ENCODE measurements around the gene IQGAP2.
"Not testable (repeated sequence)": the region's sequence is repeated elsewhere in the genome, so short reads cannot be mapped to it uniquely, and the experiment has no call there.

IQGAP2 gene

DNA sequence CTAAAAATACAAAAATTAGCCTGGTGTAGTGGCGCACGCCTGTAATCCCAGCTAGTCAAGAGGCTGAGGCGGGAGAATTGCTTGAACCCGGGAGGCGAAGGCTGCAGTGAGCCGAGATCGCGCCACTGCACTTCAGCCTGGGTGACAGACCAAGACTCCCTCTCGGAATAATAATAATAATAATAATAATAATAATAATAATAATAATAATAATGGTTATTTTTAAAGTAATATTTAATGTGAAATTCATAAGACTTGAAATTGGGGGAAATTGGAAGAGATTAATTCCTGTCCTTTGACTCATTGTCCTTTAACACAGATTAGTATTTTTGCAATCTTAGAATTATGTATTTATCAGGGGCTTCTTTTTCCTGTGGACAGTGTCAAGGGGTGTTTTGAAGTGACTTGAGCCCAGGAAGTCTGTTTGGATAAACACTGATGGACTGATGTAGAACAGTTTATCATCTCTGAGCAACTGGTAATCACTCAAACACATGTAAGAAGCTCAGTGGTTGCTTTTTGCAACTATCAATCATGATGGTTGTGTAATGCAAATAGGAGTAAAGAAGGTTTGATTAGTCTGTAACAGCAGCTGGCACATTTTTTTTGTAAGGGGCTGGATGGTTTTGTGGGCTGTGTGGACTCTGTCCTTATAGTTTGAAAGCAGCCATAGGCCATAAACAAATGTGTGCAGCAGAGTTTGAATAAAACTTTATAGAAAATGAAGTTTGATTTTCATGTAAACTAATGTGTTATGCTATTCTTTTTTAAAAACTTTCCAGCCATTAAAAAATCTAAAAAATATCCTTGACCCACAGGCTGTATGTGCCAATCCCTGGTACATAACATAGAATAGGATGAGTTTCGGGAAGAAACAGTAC is 126.6 kb downstream of the IQGAP2 start:
- DNase-seq (ENCODE audit: low read depth in 1 of 2, low spot score in 1 of 2): no peak

DNA sequence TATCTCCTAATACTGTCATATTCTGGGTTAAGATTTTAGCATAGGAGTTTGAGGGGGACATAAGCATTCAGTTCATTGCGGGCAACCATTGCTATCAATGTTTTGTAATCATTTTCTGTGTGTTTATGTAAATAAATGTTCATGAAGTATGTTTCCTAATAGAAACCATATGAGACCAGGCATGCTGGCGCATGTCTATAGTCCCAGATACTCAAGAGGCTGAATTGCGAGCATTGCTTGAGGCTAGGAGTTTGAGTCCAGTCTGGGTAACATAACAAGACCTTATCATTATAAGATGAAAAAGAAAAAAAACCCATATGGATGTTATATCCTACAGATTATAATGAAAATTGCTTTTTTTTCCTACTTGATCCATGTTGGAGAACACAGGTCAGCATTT is 129.0 kb downstream of the IQGAP2 start:
- DNase-seq (ENCODE audit: low read depth in 1 of 2, low spot score in 1 of 2): no peak

DNA sequence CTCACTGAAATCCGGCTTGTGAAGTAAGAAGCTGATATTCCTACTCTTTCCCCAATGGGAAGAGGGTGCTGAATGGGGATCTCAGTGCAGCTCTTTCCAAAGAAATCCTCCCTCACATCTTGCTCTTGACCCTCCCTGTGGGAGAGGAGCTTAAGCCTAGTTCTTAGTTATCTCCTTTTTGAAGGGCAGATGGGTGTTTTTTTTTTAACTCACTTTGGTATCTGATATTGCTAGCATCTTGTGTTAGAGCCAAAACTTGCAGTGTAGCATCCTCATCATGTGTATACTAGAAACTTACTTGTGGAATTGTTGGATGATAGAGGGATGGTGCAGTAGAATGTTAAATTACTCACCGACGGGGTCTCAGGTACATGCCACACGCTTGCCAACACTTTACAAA is 129.9 kb downstream of the IQGAP2 start:
- DNase-seq (ENCODE audit: low read depth in 1 of 2, low spot score in 1 of 2): no peak

DNA sequence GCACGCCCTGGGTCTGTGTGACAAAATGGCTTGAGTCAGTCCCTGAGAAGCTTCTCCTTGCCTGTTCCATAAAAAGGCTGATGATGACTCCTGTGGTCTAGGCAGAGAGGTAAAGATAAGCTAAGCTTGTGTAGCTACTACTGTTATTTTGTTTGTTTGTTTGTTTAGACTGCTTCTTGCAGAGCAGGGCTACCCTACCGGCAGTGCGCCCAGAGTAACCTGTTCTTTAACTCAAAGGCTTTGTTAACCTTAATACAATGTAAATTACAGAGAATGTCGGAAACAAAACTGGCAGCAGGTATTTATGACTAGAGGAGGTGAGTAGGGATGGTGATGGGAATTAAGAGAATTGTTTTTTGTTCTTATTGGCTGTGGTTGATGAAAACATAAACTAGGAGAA is 132.5 kb downstream of the IQGAP2 start:
- no peak for DNase-seq (ENCODE audit: low read depth in 1 of 2, low spot score in 1 of 2)

DNA sequence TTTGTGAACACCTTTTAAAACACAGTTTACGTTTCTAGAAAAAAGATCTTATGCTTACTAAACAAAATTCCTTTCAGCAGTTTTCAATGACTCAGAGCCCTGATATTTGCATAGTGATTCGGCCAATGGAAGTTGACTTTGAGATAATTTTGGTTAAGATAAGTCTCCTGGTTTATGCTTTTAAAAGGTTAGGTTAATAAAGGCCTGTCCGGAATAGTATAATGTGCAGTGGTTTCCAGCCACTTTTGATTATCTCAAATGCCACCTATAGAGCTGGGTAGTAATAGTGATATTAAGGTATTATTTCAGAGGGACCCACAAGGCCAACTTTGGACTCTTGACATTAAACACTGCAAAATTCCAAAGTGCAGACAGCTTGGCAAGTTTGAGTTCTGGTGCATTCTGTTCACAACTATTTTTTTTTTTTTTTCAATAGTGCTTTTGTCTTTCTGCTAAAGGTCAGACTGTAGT is 134.0 kb downstream of the IQGAP2 start:
- no peak for DNase-seq (ENCODE audit: low read depth in 1 of 2, low spot score in 1 of 2)

DNA sequence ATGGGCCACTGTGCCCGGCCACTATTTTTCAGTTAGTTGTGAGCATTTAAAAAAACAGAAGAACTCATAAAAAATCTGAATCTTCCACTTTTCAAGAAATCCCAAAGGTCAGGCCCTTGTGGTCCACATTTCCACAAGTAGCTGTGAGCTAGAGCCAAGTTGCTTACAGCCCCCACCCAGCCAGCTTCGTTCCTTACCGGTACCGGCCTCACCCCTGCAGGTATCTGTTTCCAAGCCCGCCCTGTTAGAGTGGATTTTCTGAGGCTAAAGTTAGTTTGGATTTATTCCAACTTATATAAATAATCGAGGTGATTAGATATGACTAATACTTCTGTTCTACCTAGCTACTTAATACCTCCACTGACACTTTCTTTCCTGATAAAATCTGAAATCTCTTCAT is 139.2 kb downstream of the IQGAP2 start:
- no peak for DNase-seq (ENCODE audit: low read depth in 1 of 2, low spot score in 1 of 2)

DNA sequence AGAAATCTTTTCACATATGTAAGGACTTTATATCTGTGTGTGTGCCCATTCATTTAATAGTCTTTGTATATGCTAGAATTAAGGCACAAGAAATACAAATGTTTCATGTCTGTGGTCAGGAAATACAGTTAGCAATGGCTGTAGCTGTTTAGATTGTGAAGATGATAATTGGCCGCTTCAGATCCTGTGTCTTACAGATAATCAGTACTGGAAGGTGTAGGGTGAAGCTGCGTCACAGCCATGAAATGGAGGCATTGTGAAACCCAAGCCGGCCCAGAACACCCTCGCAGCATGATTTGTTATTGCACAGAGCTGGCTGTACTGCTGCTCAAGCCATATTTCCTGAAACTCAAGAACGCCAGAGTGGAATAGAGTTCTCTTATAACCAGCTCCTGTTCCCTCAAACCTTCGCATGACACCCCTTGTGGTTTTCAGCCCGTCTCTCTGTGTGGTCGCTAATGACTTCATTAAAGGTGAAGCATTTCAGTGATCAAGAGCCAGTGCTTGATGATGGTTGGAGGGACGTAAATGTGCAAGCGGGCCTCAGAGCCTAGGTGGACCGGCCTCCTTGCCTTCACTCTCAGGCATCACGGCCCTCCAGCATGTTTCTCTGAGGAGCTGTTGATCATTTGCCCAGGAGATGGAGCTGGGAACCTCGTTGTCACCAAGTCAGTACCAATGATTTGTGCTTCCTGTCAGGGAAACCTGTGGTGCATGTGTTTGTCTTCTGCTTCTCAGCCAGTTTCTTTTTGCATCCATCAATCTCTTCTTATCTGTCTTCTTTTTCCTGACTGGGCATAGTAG is 140.0 kb downstream of the IQGAP2 start:
- peak; percentile 30 to 60 for DNase-seq (ENCODE audit: low read depth in 1 of 2, low spot score in 1 of 2)

DNA sequence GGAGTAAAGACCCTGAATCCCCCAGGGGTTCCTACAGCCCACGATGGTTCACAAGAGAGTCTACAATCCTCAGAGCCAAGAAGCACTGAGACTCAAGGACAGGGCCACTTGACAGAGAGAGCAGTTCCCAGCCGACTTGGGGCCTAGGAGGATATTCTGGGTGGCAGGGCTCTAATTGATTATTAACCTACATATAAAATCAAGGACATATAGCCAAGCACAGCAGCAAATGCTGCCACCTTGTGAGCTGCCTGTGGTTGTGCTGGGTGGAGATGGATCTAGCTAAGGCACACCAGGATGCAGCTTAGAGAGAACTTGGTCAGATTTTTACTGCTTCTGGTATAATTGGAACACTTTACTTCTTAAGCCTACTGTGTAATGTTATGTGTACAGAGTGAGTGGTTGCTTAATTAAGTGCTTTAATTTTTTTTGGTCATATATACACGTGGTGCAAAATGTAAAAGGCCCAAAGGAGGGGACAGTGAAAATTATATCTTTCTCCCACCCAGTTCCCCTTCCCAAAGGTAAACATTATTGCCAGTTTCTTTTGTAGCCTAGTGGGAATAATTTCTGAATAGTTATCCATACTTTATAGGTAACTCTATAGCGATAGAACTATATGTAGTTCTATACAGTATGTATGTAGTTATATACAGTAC is 141.3 kb downstream of the IQGAP2 start:
- DNase-seq (ENCODE audit: low read depth in 1 of 2, low spot score in 1 of 2): peak; percentile 32 to 57

DNA sequence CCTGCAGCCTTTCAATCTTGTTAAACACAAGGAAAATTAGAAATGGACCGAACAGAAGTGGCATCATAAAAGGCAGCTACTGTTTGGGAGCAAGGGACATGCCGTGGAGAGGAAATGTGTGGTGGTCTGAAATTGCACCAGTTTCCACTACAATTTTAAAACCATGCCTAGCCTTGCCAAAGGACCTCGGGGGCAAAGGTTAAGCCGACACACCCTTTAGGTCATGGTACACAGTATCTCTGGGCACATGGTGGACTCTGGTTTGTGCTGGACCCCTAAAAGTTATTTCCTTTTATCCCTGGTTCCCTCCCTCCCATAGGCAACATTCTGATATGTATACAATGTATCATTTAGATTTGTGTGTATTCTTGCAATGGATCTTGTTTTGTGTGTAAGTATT is 142.1 kb downstream of the IQGAP2 start:
- no peak for DNase-seq (ENCODE audit: low read depth in 1 of 2, low spot score in 1 of 2)

DNA sequence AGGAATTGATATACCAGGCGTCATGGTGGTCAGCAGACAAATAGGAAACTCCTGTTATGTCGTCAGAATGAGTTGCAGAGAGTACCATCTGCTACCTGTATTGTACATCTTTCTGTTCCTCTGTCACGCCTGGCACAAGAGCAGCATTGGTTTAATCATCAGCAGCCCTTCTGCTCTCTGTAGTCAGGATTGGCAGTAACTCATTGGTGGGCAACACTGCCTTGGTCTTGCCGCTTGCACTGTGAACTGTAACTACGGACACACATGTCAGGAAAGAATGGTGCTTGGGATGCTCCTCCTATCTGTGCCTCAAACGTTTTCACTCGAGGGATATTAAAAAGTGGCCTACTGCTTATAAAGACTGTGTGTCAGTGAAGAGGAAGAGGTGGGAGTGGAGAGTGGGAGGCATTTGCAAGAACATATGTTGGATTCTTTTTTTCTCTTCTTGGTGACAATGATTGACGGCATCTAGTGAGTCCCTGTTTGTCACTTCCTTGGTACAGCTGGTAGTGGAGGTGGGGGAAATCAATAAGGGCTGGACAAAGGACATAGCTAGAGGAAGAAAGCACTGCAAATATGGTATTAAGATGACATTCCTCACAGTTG is 143.5 kb downstream of the IQGAP2 start:
- peak in 1 of 2 donors; percentile 13 for DNase-seq (ENCODE audit: low read depth in 1 of 2, low spot score in 1 of 2)

DNA sequence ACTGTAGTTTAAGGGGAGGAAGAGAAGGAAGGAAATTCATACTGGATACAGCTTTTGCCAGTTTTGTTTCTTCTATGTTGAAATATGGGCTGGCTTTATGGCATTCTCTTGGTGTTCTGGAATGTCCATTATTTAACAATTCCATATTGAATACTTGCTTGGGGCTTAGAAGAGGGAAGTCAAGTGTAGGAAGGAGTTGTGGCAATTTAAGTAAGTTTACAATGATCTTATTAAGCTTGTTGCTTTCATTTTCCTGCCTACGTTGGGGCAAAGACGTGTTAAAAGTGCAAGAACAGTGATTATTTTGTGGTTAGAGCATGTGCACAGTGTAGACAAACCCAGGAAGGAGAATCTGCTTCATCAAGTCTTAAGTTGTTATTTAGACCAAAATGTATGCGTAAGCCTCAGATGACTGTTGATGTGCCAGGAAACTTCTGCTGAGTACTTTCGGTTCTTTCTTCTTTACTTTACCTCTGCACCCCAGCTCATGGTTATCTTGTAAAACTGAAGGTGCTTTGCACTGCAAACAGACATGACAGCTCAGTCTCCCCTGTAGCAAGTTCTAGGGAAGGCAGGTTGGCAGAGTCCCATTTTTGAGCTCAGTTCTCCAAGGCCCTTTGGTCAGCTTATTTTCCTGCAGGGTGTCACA is 144.3 kb downstream of the IQGAP2 start:
- DNase-seq (ENCODE audit: low read depth in 1 of 2, low spot score in 1 of 2): peak; percentile 19 to 56

DNA sequence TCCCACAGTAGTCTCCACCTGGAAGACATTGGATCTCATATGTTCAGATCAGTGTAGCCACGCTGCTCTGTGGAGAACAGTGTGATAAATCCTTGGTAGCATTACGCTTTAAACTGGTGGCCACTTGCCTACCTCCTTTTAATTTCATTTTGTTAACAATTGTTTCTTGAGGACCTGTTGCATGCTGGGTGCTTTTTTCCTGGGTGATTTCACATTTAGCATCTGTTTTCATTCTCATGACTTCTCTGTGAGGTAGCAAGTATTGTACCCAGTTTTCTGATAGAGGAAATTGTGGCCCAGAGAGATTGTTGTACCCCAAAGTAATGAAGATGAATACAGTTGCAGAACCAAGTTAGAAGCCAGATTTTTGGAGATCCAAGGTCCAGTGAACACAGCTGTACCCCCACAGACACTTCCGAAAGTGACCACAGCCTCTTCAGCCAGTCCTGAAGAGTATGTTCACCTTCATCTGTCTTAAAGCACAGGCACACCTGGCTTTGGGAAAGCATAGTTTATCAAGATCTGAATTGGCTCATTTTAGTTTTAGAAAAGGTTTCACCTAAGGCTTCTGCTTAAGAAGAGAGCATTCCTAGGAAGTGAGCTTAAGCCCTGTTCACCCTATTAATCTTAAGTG is 144.9 kb downstream of the IQGAP2 start:
- no peak for DNase-seq (ENCODE audit: low read depth in 1 of 2, low spot score in 1 of 2)

DNA sequence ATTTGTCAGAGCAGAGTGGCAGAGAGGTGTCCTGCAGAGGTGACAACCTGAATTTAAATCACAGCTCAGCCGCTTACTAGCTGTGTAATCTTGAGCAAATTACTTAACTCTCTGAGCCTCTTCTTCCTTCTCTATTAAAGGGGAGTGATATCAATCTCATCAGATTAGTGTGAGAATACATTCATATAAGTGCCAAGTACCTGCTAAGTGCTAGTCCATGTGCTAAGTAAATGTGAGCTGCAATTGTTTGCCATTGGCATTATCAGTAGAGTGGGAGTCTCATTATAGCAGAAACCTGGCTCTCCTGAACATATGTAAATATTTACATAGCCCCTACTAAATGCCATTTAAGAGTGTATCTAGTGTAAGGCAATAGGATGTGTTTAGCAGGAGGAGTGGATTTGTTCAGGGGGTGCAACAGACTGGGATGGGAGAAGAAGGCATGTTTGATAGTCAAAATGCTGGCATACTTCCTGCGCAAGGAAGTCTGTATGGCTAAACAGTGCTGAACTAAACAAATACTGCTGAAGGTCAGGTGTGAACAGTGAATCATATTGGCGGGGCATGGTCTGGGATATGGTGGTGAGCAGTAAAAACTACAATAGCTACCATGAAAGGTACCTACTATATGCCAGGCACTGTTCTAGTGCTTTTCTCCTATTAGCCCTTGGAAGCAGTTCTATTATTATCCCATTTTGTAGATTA is 145.6 kb downstream of the IQGAP2 start:
- DNase-seq (ENCODE audit: low read depth in 1 of 2, low spot score in 1 of 2): no peak

DNA sequence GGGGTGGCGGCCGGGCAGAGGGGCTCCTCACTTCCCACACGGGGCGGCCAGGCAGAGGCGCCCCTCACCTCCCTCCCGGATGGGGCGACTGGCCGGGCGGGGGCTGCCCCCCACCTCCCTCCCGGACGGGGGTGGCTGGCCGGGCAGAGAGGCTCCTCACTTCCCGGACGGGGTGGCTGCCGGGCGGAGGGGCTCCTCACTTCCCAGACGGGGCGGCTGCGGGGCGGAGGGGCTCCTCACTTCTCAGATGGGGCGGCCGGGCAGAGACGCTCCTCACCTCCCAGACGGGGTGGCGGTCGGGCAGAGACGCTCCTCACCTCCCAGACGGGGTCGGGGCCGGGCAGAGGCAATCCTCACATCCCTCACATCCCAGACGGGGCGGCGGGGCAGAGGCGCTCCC is 147.8 kb downstream of the IQGAP2 start:
- DNase-seq (ENCODE audit: low read depth in 1 of 2, low spot score in 1 of 2): not testable (repeated sequence)

DNA sequence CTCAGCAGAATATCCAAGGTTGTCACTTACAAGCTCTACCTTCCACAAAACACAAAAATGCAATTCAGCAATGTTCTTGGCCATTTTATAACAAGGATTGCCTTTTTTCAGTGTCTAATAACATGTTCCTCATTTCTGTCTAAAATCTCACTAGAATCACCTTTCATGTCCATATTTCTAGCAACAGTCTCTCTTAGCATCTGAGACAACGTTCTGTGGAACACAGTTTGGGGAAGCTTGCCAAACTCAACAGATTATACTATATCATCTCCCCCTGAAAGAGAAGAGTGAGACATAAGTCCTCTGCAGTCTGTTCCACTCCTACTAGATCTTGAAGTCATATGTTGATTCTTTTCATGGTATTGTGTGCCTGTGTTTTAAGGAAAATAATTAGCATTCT is 149.5 kb downstream of the IQGAP2 start:
- no peak for DNase-seq (ENCODE audit: low read depth in 1 of 2, low spot score in 1 of 2)

DNA sequence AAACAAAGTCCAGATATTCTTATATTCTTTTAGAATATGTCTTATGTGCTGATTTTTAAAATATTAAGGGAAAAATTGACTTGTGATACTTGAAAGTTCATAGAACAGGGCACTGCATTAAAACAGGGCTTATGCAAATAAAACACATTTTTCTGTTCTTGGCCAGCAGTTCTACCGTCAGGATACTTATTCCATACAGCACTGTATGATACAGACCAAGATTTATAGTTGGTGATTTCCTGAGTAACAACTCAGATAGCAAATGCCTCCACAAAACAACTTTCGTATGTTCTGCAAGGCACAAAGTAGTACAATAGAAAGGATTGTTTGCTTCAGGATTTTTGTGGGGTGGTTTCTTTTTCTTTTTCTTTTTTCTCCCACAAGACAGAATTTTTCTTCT is 150.2 kb downstream of the IQGAP2 start:
- DNase-seq (ENCODE audit: low read depth in 1 of 2, low spot score in 1 of 2): no peak

DNA sequence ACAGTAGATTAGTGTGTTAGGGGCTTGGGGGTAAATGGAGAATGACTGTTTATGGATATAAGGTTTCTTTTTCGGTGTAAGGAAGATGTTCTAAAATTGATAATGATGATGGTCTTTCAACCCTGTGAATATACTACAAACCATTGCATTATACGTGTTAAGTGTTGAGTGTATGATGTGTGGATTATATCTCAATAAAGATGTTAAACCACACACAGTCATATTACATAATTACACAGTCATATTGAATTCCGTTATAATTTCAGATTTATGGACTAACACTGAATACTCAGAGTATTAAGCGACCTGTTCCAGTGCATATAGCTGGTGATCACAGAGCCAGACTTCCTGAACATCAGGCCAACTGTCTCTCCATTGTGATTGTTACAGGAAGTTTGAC is 152.0 kb downstream of the IQGAP2 start:
- DNase-seq (ENCODE audit: low read depth in 1 of 2, low spot score in 1 of 2): no peak

DNA sequence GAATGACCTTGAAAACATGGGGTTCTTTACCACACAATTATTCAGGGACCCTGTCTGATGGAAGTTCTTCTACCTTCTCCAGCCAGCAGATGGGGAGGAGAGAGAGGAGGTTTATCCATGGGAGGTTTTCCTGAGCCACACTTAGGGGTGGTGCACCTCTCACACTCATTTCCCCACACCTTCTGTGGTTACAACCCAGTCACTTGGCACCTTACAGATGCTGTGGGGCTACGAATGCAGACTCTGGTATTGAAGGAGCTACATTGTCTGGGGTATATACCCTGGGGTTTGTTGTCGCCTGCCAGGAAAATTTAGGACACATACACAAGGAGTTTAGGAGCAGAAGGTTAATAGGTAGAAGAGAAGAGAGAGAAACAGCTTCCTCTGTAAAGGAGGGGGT is 152.6 kb downstream of the IQGAP2 start:
- no peak for DNase-seq (ENCODE audit: low read depth in 1 of 2, low spot score in 1 of 2)

DNA sequence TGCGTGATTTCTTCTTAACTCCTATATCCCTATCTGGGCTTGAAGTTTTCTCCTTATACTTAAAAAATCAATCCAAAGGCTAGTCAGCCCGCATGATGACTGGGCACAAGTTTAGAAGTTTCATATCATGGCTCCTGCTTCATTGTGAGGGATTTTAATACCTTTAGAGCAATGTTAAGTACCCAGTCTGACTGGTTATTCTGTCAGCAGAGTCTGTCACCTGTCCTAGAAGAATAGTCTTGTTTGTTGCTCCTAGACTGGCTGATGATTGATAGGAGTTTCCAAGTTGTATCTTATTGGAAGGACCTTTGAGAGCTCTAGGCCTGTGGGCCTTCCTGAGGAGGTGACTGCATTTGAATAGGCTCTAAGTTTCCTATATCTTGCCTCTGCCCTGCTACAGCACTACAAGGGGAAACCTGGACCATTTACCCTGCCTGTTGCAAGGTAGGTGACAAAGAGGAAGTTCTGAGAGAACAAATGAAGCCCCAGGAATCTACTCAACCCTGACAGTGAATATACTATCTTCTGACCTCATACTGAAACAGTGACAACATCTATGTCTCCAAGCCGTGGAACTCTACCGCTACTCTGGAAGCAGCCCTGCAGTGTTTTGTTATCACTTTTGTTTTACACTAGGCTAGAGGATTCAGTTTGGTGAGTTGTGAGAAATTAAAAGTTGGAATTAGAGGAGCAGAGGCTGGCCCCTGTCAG is 153.6 kb downstream of the IQGAP2 start:
- no peak for DNase-seq (ENCODE audit: low read depth in 1 of 2, low spot score in 1 of 2)
